Ishikawa (cell line): ENCODE measurements around the gene SCEL.

Experiments used
- CEBPB ChIP-seq: IDR thresholded peaks from 2 replicates; pipeline ENCODE4 v1.6.1; 2012
- CREB1 ChIP-seq: IDR thresholded peaks from 2 replicates; pipeline ENCODE4 v1.6.1; 2012; ENCODE audit warnings: low read depth
- EGR1 ChIP-seq: IDR thresholded peaks from 2 replicates; pipeline ENCODE4 v1.6.1; 2012
- EP300 ChIP-seq: IDR thresholded peaks from 2 replicates; pipeline ENCODE4 v1.6.1; 2012; ENCODE audit warnings: borderline replicate concordance
- FOXM1 ChIP-seq: IDR thresholded peaks from 2 replicates; pipeline ENCODE4 v1.6.1; 2012; ENCODE audit warnings: low read depth, borderline replicate concordance
- MAX ChIP-seq: IDR thresholded peaks from 2 replicates; pipeline ENCODE4 v1.6.1; 2012
- NFIC ChIP-seq: IDR thresholded peaks from 2 replicates; pipeline ENCODE4 v1.6.1; 2012
- RAD21 ChIP-seq: IDR thresholded peaks from 2 replicates; pipeline ENCODE4 v1.6.1; 2012; ENCODE audit warnings: low read depth
- REST ChIP-seq: IDR thresholded peaks from 2 replicates; pipeline ENCODE4 v1.6.1; 2012; ENCODE audit warnings: low read depth, mild to moderate bottlenecking
- TAF1 ChIP-seq: IDR thresholded peaks from 2 replicates; pipeline ENCODE4 v1.6.1; 2012; ENCODE audit warnings: low read depth, mild to moderate bottlenecking
- TCF12 ChIP-seq: IDR thresholded peaks from 2 replicates; pipeline ENCODE4 v1.6.1; 2012; ENCODE audit warnings: low read depth
- TEAD4 ChIP-seq: IDR thresholded peaks from 2 replicates; pipeline ENCODE4 v1.6.1; 2012
- USF1 ChIP-seq: IDR thresholded peaks from 2 replicates; pipeline ENCODE4 v1.6.1; 2012
- YY1 ChIP-seq: IDR thresholded peaks from 2 replicates; pipeline ENCODE4 v1.6.1; 2012; ENCODE audit warnings: low read depth
- ZBTB7A ChIP-seq: IDR thresholded peaks from 2 replicates; pipeline ENCODE4 v1.6.1; 2012; ENCODE audit warnings: low read depth

SCEL gene

GRCh38 chr13:77595166-77595810, 59.8 kb downstream of the SCEL start:
- no peak for TF ChIP-seq MAX
- no peak for TF ChIP-seq RAD21
- no peak for TF ChIP-seq USF1
- TF ChIP-seq EP300: no peak
- no peak for TF ChIP-seq YY1
- TF ChIP-seq NFIC: no peak
- no peak for TF ChIP-seq EGR1
- no peak for TF ChIP-seq CEBPB
- no peak for TF ChIP-seq REST
- no peak for TF ChIP-seq ZBTB7A
- TF ChIP-seq CREB1: no peak

- TF ChIP-seq NFIC (no peak), YY1 (no peak), CREB1 (no peak), ZBTB7A (no peak), TCF12 (no peak), TAF1 (no peak), CEBPB (no peak), EP300 (no peak), REST (no peak), MAX (no peak), USF1 (no peak), EGR1 (no peak), RAD21 (no peak), TEAD4 (no peak), FOXM1 (no peak)
These were observed 61.3 kb downstream of the SCEL start for GRCh38 chr13:77596777-77597176.

- TF ChIP-seq CREB1 (no peak), CEBPB (no peak), REST (no peak), TCF12 (no peak), RAD21 (no peak), ZBTB7A (no peak), MAX (no peak), TAF1 (no peak)
These were observed 63.8 kb downstream of the SCEL start for GRCh38 chr13:77599351-77599750.

GRCh38 chr13:77600701-77601100, 65.2 kb downstream of the SCEL start:
- TF ChIP-seq CREB1: no peak

- TF ChIP-seq MAX (no peak), TEAD4 (no peak), CEBPB (no peak), EGR1 (no peak), NFIC (no peak), REST (no peak), ZBTB7A (no peak), FOXM1 (no peak), TCF12 (no peak), CREB1 (no peak), EP300 (no peak), RAD21 (no peak)
These were observed 75.6 kb downstream of the SCEL start for GRCh38 chr13:77611068-77611467.
